Gastroesophageal sphincter (tissue), 3 donors: ENCODE data around the gene FOXL1.

Experiments used
- CTCF ChIP-seq, 4 experiments: fragments of 200-600 bp in 2 of 4; fragments of 450-650 bp in 2 of 4; sonication (generic) in 1 of 4; IDR thresholded peaks; one replicate each; pipeline ENCODE4 v1.5.1; 2017 to 2019; ENCODE audit warnings: antibody characterized with exemption in 4 of 4, mild to moderate bottlenecking in 2 of 4, moderate library complexity in 2 of 4
- EP300 ChIP-seq: sonication (generic); formaldehyde crosslinking; IDR thresholded peaks from one replicate; pipeline ENCODE4 v1.6.1; 2017; ENCODE audit warnings: antibody characterized with exemption, mild to moderate bottlenecking
- POLR2A ChIP-seq, 2 donors: fragments of 450-650 bp; IDR thresholded peaks; one replicate each; pipeline ENCODE4 v1.6.1; 2017; ENCODE audit warnings: antibody characterized with exemption in 2 of 2, mild to moderate bottlenecking in 2 of 2, moderate library complexity in 1 of 2
- POLR2AphosphoS5 ChIP-seq: sonication (generic); formaldehyde crosslinking; IDR thresholded peaks from one replicate; pipeline ENCODE4 v1.6.1; 2017; ENCODE audit warnings: antibody characterized with exemption

- TF ChIP-seq POLR2A (IDR thresholded peaks at IDR 0.05) (no peak), CTCF (IDR thresholded peaks at IDR 0.05) (no peak), EP300 (no peak), POLR2AphosphoS5 (no peak)
Measured at GRCh38 chr16:86605950-86606349, 27.6 kb downstream of the FOXL1 start.
